ENCODE measurements around the gene ERCC6.

DNA sequence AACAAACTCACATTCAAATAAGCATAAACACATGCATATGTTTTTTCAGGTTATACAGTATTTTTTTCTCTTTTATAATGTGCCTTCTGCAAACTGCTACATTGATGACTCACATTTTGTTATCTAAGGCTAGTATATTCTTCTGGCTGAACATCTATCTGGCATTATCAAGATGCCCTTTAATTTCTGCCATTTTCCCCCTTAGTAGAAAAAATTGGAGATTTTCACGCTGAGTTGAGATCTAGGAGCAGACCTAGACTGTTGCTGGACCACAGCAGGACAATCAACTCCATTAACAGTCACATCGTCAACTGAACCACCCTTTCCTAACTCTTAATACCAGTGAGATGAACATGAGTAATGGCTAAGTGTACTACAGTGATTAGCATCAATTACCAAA, 41.6 kb downstream of the ERCC6 start:
- TF ChIP-seq EZH2 (IDR thresholded peaks at IDR 0.05; ENCODE audit: insufficient read depth, poor library complexity, severe bottlenecking): no peak
- TF ChIP-seq EZH2phosphoT487 (IDR thresholded peaks at IDR 0.05; ENCODE audit: insufficient read depth, low read depth): no peak

Measured in GM23248 (cell line).